Measurements from ENCODE around the gene CYP51A1. TPM values are rescaled to one million over a fixed set of nuclear protein-coding genes. Genes with fewer than 3 reads are reported as not detected.

Gene CYP51A1
- total and polyA plus RNA-seq, 2 of the 13 experiments (the other 11 are each of a cell fraction or from before 2014, with no cell fraction given): 15.4 to 260 TPM

DNA sequence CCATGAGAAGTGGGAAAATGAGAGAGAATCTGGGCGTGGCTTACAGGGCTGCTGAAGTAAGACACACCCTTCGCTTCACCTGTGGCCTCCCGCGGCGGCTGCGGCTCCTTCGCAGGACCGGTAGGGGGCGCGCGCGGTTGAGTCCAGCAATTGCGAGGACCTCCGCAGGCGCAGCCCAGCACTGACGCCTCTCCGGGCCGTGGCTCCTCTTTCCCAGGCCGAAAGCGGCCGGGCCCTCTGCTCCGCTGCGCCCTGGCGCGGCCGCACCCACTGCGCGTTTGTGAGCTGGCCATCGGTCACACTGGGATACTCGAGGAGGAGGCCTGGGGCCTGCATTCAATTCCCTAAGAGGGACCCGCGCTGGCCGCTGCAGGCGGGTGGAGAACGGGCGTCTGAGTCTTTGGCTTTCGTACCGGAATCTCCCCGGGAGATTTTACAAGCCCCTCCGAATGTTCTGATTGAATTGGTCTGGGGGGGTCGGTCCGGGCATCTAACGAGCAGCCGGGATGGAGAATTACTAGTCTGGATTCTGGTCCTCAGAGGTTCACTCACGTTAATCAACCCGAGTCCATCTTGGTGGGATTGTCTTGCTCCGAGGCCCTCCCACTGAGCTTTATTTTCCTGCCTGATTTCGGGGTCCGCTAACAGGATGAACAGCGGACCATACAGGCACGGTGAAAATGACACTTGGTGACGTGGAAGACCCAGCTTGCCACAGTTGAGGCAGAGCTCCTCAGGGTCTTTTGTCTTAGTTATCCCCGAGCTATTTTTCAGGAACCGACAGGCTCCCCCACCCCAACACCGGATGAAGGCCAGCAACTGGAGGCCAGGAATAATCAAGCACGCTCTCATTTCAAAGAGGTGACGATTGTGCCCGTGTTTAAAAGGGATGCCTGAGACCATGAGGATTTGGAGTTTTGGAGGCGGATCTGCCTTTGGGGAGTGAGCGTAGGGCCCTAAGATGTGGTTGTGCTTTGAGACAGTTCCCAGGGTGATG, 44.9 kb upstream of the CYP51A1 start, which contains the start of gene LRRD1 (continued):
- TF ChIP-seq THAP11 (CRISPR knock-in tag; IDR thresholded peaks at IDR 0.05): peak; percentile 50
- no peak for TF ChIP-seq ZNF20 (CRISPR knock-in tag; IDR thresholded peaks at IDR 0.05)
- peak; percentile 40 for TF ChIP-seq FOSL2 (CRISPR knock-in tag; IDR thresholded peaks at IDR 0.05)
- no peak for TF ChIP-seq ZNF430 (CRISPR knock-in tag; IDR thresholded peaks at IDR 0.05)
- peak in 1 of 2 experiments; percentile 75; a peak in 2 of 4 replicates for TF ChIP-seq KLF16 (CRISPR knock-in tag; IDR thresholded peaks at IDR 0.05)
- TF ChIP-seq NCOA2 (CRISPR knock-in tag; IDR thresholded peaks at IDR 0.05): no peak
- TF ChIP-seq ZNF660 (CRISPR knock-in tag; IDR thresholded peaks at IDR 0.05; ENCODE audit: borderline replicate concordance, low read depth): no peak
- TF ChIP-seq ZFP37 (CRISPR knock-in tag; IDR thresholded peaks at IDR 0.05; ENCODE audit: borderline replicate concordance): no peak
- TF ChIP-seq ZNF687 (CRISPR knock-in tag; IDR thresholded peaks at IDR 0.05): peak; percentile 85
- TF ChIP-seq SNAPC5 (CRISPR knock-in tag; IDR thresholded peaks at IDR 0.05; ENCODE audit: borderline replicate concordance): no peak
- no peak for TF ChIP-seq ZNF570 (CRISPR knock-in tag; IDR thresholded peaks at IDR 0.05; ENCODE audit: borderline replicate concordance)
- TF ChIP-seq NBN (conservative IDR thresholded peaks at IDR 0.05): no peak
- no peak for TF ChIP-seq NFE2L2 (IDR thresholded peaks at IDR 0.05; ENCODE audit: low read length)
- no peak for TF ChIP-seq ZNF296 (CRISPR knock-in tag; conservative IDR thresholded peaks at IDR 0.05)
- TF ChIP-seq ZKSCAN5 (CRISPR knock-in tag; IDR thresholded peaks at IDR 0.05): no peak
- no peak for TF ChIP-seq GATA4 (IDR thresholded peaks at IDR 0.05; ENCODE audit: borderline replicate concordance, low read depth)
- no peak for TF ChIP-seq CHD4 (IDR thresholded peaks at IDR 0.05; ENCODE audit: borderline replicate concordance, low read length)
- TF ChIP-seq, protein P1, sequence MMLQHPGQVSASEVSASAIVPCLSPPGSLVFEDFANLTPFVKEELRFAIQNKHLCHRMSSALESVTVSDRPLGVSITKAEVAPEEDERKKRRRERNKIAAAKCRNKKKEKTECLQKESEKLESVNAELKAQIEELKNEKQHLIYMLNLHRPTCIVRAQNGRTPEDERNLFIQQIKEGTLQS (CRISPR knock-in tag; IDR thresholded peaks at IDR 0.05): no peak
- no peak for TF ChIP-seq SMARCC2 (IDR thresholded peaks at IDR 0.05)
- TF ChIP-seq FOXA1 (IDR thresholded peaks at IDR 0.05): no peak
- no peak for TF ChIP-seq FOXA1 (CRISPR knock-in tag; IDR thresholded peaks at IDR 0.05)
- 0 out of 2 replicates have a peak, but pooled peaks have one; percentile 41 for TF ChIP-seq RNF2 (conservative IDR thresholded peaks at IDR 0.05; ENCODE audit: low read depth)
- TF ChIP-seq ZNF275 (CRISPR knock-in tag; IDR thresholded peaks at IDR 0.05; ENCODE audit: borderline replicate concordance): no peak
- peak; percentile 76 for TF ChIP-seq ZNF263 (CRISPR knock-in tag; IDR thresholded peaks at IDR 0.05)
- TF ChIP-seq HIVEP1 (CRISPR knock-in tag; IDR thresholded peaks at IDR 0.05): no peak
- no peak for TF ChIP-seq SUZ12 (IDR thresholded peaks at IDR 0.05; ENCODE audit: low read depth, low read length)
- TF ChIP-seq ZBTB1 (CRISPR knock-in tag; IDR thresholded peaks at IDR 0.05; ENCODE audit: borderline replicate concordance): no peak

All from HepG2 (cell line).